ENCODE results near the gene SRGAP1. TPM values are rescaled to one million over a fixed set of nuclear protein-coding genes. Genes with fewer than 3 reads are reported as not detected.

Gene SRGAP1
- polyA plus RNA-seq, 1 donor from 2014 or later: 4.8 TPM

- no peak overlapping the region for H2AFZ ChIP-seq (ENCODE audit: low read depth, low read length)
- no peak overlapping the region for H3K9ac ChIP-seq (ENCODE audit: low read length)
- no peak overlapping the region for H3K4me3 ChIP-seq (ENCODE audit: low read length)
- no peaks in the 10 kb centered on the region for H3K9me3 ChIP-seq (ENCODE audit: low read length)
- H3F3A ChIP-seq (ENCODE audit: insufficient read depth, low read length, poor library complexity, severe bottlenecking): no peaks in the 10 kb centered on the region
- H3K36me3 ChIP-seq (ENCODE audit: insufficient read depth, low read length): no peaks in the 10 kb centered on the region
- no peaks in the 10 kb centered on the region for H4K20me1 ChIP-seq (ENCODE audit: insufficient read depth)
- H3K79me2 ChIP-seq (replicated peaks; ENCODE audit: insufficient read depth, low read length): no peaks in the 10 kb centered on the region
- TF ChIP-seq MXI1 (conservative IDR thresholded peaks at IDR 0.05; ENCODE audit: poor library complexity, severe bottlenecking) (no peak), TAF1 (IDR thresholded peaks at IDR 0.05; ENCODE audit: low read depth) (no peak), SMC3 (conservative IDR thresholded peaks at IDR 0.05; ENCODE audit: poor library complexity) (no peak), EZH2 (IDR thresholded peaks at IDR 0.05; ENCODE audit: borderline replicate concordance, insufficient read depth, low read length, poor library complexity, severe bottlenecking) (no peak), RAD21 (conservative IDR thresholded peaks at IDR 0.05) (no peak), EP300 (conservative IDR thresholded peaks at IDR 0.05; ENCODE audit: poor library complexity, severe bottlenecking) (no peak), POLR2AphosphoS5 (IDR thresholded peaks at IDR 0.05) (no peak)
- TF ChIP-seq, protein P1, sequence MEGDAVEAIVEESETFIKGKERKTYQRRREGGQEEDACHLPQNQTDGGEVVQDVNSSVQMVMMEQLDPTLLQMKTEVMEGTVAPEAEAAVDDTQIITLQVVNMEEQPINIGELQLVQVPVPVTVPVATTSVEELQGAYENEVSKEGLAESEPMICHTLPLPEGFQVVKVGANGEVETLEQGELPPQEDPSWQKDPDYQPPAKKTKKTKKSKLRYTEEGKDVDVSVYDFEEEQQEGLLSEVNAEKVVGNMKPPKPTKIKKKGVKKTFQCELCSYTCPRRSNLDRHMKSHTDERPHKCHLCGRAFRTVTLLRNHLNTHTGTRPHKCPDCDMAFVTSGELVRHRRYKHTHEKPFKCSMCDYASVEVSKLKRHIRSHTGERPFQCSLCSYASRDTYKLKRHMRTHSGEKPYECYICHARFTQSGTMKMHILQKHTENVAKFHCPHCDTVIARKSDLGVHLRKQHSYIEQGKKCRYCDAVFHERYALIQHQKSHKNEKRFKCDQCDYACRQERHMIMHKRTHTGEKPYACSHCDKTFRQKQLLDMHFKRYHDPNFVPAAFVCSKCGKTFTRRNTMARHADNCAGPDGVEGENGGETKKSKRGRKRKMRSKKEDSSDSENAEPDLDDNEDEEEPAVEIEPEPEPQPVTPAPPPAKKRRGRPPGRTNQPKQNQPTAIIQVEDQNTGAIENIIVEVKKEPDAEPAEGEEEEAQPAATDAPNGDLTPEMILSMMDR (IDR thresholded peaks at IDR 0.05; ENCODE audit: poor library complexity, severe bottlenecking): no peak
- TF ChIP-seq, protein P2, sequence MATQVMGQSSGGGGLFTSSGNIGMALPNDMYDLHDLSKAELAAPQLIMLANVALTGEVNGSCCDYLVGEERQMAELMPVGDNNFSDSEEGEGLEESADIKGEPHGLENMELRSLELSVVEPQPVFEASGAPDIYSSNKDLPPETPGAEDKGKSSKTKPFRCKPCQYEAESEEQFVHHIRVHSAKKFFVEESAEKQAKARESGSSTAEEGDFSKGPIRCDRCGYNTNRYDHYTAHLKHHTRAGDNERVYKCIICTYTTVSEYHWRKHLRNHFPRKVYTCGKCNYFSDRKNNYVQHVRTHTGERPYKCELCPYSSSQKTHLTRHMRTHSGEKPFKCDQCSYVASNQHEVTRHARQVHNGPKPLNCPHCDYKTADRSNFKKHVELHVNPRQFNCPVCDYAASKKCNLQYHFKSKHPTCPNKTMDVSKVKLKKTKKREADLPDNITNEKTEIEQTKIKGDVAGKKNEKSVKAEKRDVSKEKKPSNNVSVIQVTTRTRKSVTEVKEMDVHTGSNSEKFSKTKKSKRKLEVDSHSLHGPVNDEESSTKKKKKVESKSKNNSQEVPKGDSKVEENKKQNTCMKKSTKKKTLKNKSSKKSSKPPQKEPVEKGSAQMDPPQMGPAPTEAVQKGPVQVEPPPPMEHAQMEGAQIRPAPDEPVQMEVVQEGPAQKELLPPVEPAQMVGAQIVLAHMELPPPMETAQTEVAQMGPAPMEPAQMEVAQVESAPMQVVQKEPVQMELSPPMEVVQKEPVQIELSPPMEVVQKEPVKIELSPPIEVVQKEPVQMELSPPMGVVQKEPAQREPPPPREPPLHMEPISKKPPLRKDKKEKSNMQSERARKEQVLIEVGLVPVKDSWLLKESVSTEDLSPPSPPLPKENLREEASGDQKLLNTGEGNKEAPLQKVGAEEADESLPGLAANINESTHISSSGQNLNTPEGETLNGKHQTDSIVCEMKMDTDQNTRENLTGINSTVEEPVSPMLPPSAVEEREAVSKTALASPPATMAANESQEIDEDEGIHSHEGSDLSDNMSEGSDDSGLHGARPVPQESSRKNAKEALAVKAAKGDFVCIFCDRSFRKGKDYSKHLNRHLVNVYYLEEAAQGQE (IDR thresholded peaks at IDR 0.05; ENCODE audit: borderline replicate concordance): no peak
- H3K9me2 ChIP-seq (ENCODE audit: insufficient read depth, low read length): no peaks in the 10 kb centered on the region
- H3K4me2 ChIP-seq (ENCODE audit: low read length): no peak overlapping the region
- H3K27ac ChIP-seq (ENCODE audit: low read length): no peak overlapping the region
- H3K27me3 ChIP-seq (ENCODE audit: insufficient read depth, low read depth, low read length): no peaks in the 10 kb centered on the region
Measured at GRCh38 chr12:64177001-64177400, 332.5 kb downstream of the SRGAP1 start.

DNA sequence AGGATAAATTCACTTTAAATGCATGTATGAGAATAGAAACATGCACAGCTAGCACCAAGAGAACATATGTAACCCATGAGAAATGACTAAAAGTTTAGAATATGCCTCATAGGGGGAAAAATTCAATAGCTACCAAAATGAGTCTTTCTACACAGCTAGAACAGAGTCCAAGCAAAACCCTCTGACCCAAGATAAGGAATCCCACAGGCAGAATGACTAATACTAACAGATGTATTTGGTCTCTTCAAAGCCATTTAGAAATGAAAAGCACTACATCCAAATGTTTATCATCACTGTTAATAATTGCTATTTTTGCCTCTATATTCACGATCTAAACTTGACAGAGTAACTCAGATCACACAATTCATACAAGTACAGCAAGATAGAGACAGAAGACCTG, 333.6 kb downstream of the SRGAP1 start:
- Histone ChIP-seq H3K27me3 (ENCODE audit: insufficient read depth, low read depth, low read length) (no peaks in the 10 kb centered on the region), H3K9me2 (ENCODE audit: insufficient read depth, low read length) (no peaks in the 10 kb centered on the region), H3K9me3 (ENCODE audit: low read length) (no peaks in the 10 kb centered on the region), H3F3A (ENCODE audit: insufficient read depth, low read length, poor library complexity, severe bottlenecking) (no peaks in the 10 kb centered on the region), H3K4me3 (ENCODE audit: low read length) (no peak overlapping the region), H3K27ac (ENCODE audit: low read length) (no peak overlapping the region), H4K20me1 (ENCODE audit: insufficient read depth) (no peaks in the 10 kb centered on the region), H2AFZ (ENCODE audit: low read depth, low read length) (no peak overlapping the region), H3K79me2 (replicated peaks; ENCODE audit: insufficient read depth, low read length) (no peaks in the 10 kb centered on the region), H3K4me2 (ENCODE audit: low read length) (no peak overlapping the region), H3K36me3 (ENCODE audit: insufficient read depth, low read length) (no peaks in the 10 kb centered on the region), H3K9ac (ENCODE audit: low read length) (no peak overlapping the region)
- no peak for TF ChIP-seq RAD21 (conservative IDR thresholded peaks at IDR 0.05)
- no peak for TF ChIP-seq TAF1 (IDR thresholded peaks at IDR 0.05; ENCODE audit: low read depth)
- TF ChIP-seq, protein P2 (IDR thresholded peaks at IDR 0.05; ENCODE audit: borderline replicate concordance): no peak
- TF ChIP-seq EP300 (conservative IDR thresholded peaks at IDR 0.05; ENCODE audit: poor library complexity, severe bottlenecking): no peak
- TF ChIP-seq EZH2 (IDR thresholded peaks at IDR 0.05; ENCODE audit: borderline replicate concordance, insufficient read depth, low read length, poor library complexity, severe bottlenecking): no peak
- no peak for TF ChIP-seq MXI1 (conservative IDR thresholded peaks at IDR 0.05; ENCODE audit: poor library complexity, severe bottlenecking)
- TF ChIP-seq, protein P1 (IDR thresholded peaks at IDR 0.05; ENCODE audit: poor library complexity, severe bottlenecking): no peak
- no peak for TF ChIP-seq SMC3 (conservative IDR thresholded peaks at IDR 0.05; ENCODE audit: poor library complexity)

Measured in neural cell (in vitro differentiated cells).